GM21529 (cell line): ENCODE results near the gene TMEM212.
"Not testable (repeated sequence)": the region's sequence is repeated elsewhere in the genome, so short reads cannot be mapped to it uniquely, and the experiment has no call there.

Experiments used
- ATAC-seq: cut with Tn5 transposase; IDR thresholded peaks from one replicate; pipeline ENCODE4 v1.9.1; 2021; ENCODE audit not compliant: unreplicated experiment

Gene TMEM212

GRCh38 chr3:171812811-171813210, 30.3 kb upstream of the TMEM212 start:
- ATAC-seq: no peak

- no peak for ATAC-seq
Observed at GRCh38 chr3:171813278-171813896, 29.8 kb upstream of the TMEM212 start.

GRCh38 chr3:171813897-171814460, 29.2 kb upstream of the TMEM212 start:
- no peak for ATAC-seq

GRCh38 chr3:171814662-171815061, 28.5 kb upstream of the TMEM212 start:
- not testable (repeated sequence) for ATAC-seq

GRCh38 chr3:171815973-171816595, 27.1 kb upstream of the TMEM212 start:
- ATAC-seq: no peak

GRCh38 chr3:171817074-171817800, 25.9 kb upstream of the TMEM212 start:
- ATAC-seq: no peak

- ATAC-seq: no peak
Observed at GRCh38 chr3:171821044-171821443, 22.1 kb upstream of the TMEM212 start.

GRCh38 chr3:171821778-171822358, 21.3 kb upstream of the TMEM212 start:
- ATAC-seq: no peak

GRCh38 chr3:171822431-171823106, 20.6 kb upstream of the TMEM212 start:
- peak; percentile 75 for ATAC-seq

- no peak for ATAC-seq
Observed at GRCh38 chr3:171824116-171824515, 19.0 kb upstream of the TMEM212 start.

GRCh38 chr3:171824824-171825221, 18.3 kb upstream of the TMEM212 start:
- no peak for ATAC-seq

GRCh38 chr3:171825222-171825828, 17.8 kb upstream of the TMEM212 start:
- ATAC-seq: no peak

GRCh38 chr3:171827385-171827784, 15.8 kb upstream of the TMEM212 start:
- ATAC-seq: no peak

GRCh38 chr3:171827836-171828458, 15.2 kb upstream of the TMEM212 start:
- ATAC-seq: no peak

GRCh38 chr3:171828902-171829770, 14.0 kb upstream of the TMEM212 start:
- no peak for ATAC-seq

- ATAC-seq: peak; percentile 69
Observed at GRCh38 chr3:171829841-171830517, 13.2 kb upstream of the TMEM212 start.

- ATAC-seq: no peak
Observed at GRCh38 chr3:171830518-171830875, 12.7 kb upstream of the TMEM212 start.

- no peak for ATAC-seq
Observed at GRCh38 chr3:171831936-171832335, 11.2 kb upstream of the TMEM212 start.

- ATAC-seq: no peak
Observed at GRCh38 chr3:171832989-171833388, 10.2 kb upstream of the TMEM212 start.
